Measurements from ENCODE around the gene RASA2. TPM values are rescaled to one million over a fixed set of nuclear protein-coding genes. Genes with fewer than 3 reads are reported as not detected.

Gene RASA2
- total RNA-seq, 4 donors from 2014 or later = 9.0 to 70.3 (median 21.5) TPM

GRCh38 chr3:141648055-141648910 is 161.5 kb downstream of the RASA2 start:
- in situ Hi-C loops (cut with MboI; ENCODE audit: low pct_ligation_motif_present in 1 of 4, low pct_unique_long_range_greater_than_20kb in 1 of 4, low sequenced_read_pairs in 3 of 4) = loop anchor here in 1 of 4 donors (10.0 kb wide), 1 partner anchor 183 kb away; no protein-coding TSS in a partner anchor
- H3K27ac ChIP-seq = peak overlapping the region in 3 of 4 donors; percentile 40 to 51 (median 51)
- TF ChIP-seq EP300 (IDR thresholded peaks at IDR 0.05; ENCODE audit: low read depth) (no peak), POLR2A (IDR thresholded peaks at IDR 0.05) (no peak), POLR2AphosphoS5 (IDR thresholded peaks at IDR 0.05) (peak in 1 of 3 donors; percentile 20), CTCF (IDR thresholded peaks at IDR 0.05) (no peak)
- H3K27me3 ChIP-seq = no peaks in the 10 kb centered on the region
- H3K4me1 ChIP-seq = peaks cover 0 to 22% (median 4%) of the 10 kb centered on the region in 4 donors
- no peak overlapping the region for H3K4me3 ChIP-seq
- no peaks in the 10 kb centered on the region for H3K36me3 ChIP-seq
- H3K9me3 ChIP-seq = no peaks in the 10 kb centered on the region
- WGBS, 2 donors (ENCODE audit: low coverage in 1 of 2) = 49 to 72% methylated on average over 4 to 9 of the region's 9 CpGs
- intact Hi-C loops (cut with DNase I; ENCODE audit: low total_unique reads) = no loop called here
- no peak for DNase-seq

- in situ Hi-C loops (cut with MboI; ENCODE audit: low pct_ligation_motif_present in 1 of 4, low pct_unique_long_range_greater_than_20kb in 1 of 4, low sequenced_read_pairs in 3 of 4) = loop anchor here in 1 of 4 donors (10.0 kb wide), 1 partner anchor 185 kb away; no protein-coding TSS in a partner anchor
- no peaks in the 10 kb centered on the region for H3K9me3 ChIP-seq
- no peak overlapping the region for H3K4me3 ChIP-seq
- DNase-seq = no peak
- H3K27me3 ChIP-seq = no peaks in the 10 kb centered on the region
- no peaks in the 10 kb centered on the region for H3K36me3 ChIP-seq
- no peak overlapping the region for H3K27ac ChIP-seq
- H3K4me1 ChIP-seq = peaks cover 0 to 19% (median 4%) of the 10 kb centered on the region in 4 donors
- intact Hi-C loops (cut with DNase I; ENCODE audit: low total_unique reads) = no loop called here
- 86 to 87% methylated on average over 2 to 3 of the region's 3 CpGs for WGBS, 2 donors (ENCODE audit: low coverage in 1 of 2)
- TF ChIP-seq EP300 (IDR thresholded peaks at IDR 0.05; ENCODE audit: low read depth) (no peak), POLR2A (IDR thresholded peaks at IDR 0.05) (no peak), POLR2AphosphoS5 (IDR thresholded peaks at IDR 0.05) (no peak), CTCF (IDR thresholded peaks at IDR 0.05) (no peak)
Observed at GRCh38 chr3:141649871-141650270, 163.0 kb downstream of the RASA2 start.

- intact Hi-C loops (cut with DNase I; ENCODE audit: low total_unique reads) (no loop called here), in situ Hi-C loops (cut with MboI; ENCODE audit: low pct_ligation_motif_present in 1 of 4, low pct_unique_long_range_greater_than_20kb in 1 of 4, low sequenced_read_pairs in 3 of 4) (no loop called here)
- no peak overlapping the region for H3K4me3 ChIP-seq
- TF ChIP-seq POLR2A (IDR thresholded peaks at IDR 0.05) (no peak), POLR2AphosphoS5 (IDR thresholded peaks at IDR 0.05) (no peak), CTCF (IDR thresholded peaks at IDR 0.05) (no peak), EP300 (IDR thresholded peaks at IDR 0.05; ENCODE audit: low read depth) (no peak)
- no peaks in the 10 kb centered on the region for H3K36me3 ChIP-seq
- H3K27me3 ChIP-seq = no peaks in the 10 kb centered on the region
- DNase-seq = no peak
- no peaks in the 10 kb centered on the region for H3K9me3 ChIP-seq
- peaks cover 0 to 19% (median 4%) of the 10 kb centered on the region in 4 donors for H3K4me1 ChIP-seq
- 87 to 100% methylated on average over 1 to 2 of the region's 2 CpGs for WGBS, 2 donors (ENCODE audit: low coverage in 1 of 2)
- H3K27ac ChIP-seq = peak overlapping the region in 2 of 4 donors; percentile 47 to 53
Observed at GRCh38 chr3:141650783-141651182, 164.0 kb downstream of the RASA2 start.

GRCh38 chr3:141651409-141651808 is 164.6 kb downstream of the RASA2 start:
- WGBS, 2 donors (ENCODE audit: low coverage in 1 of 2) = 79 to 81% methylated on average over 1 to 2 of the region's 2 CpGs
- Histone ChIP-seq H3K27me3 (no peaks in the 10 kb centered on the region), H3K9me3 (no peaks in the 10 kb centered on the region), H3K27ac (peak overlapping the region in 3 of 4 donors; percentile 47 to 62 (median 53)), H3K36me3 (no peaks in the 10 kb centered on the region), H3K4me1 (peaks cover 0 to 17% (median 4%) of the 10 kb centered on the region in 4 donors), H3K4me3 (no peak overlapping the region)
- in situ Hi-C loops (cut with MboI; ENCODE audit: low pct_ligation_motif_present in 1 of 4, low pct_unique_long_range_greater_than_20kb in 1 of 4, low sequenced_read_pairs in 3 of 4) (no loop called here), intact Hi-C loops (cut with DNase I; ENCODE audit: low total_unique reads) (no loop called here)
- no peak for DNase-seq
- TF ChIP-seq POLR2AphosphoS5 (IDR thresholded peaks at IDR 0.05) (peak in 1 of 3 donors; percentile 25), CTCF (IDR thresholded peaks at IDR 0.05) (no peak)

Data from transverse colon (tissue), 4 donors.